ENCODE data around the gene SLC1A3.
A peak's percentile ranks its signal among the peaks of the same experiment; 100 is the strongest.

The SLC1A3 gene

DNA sequence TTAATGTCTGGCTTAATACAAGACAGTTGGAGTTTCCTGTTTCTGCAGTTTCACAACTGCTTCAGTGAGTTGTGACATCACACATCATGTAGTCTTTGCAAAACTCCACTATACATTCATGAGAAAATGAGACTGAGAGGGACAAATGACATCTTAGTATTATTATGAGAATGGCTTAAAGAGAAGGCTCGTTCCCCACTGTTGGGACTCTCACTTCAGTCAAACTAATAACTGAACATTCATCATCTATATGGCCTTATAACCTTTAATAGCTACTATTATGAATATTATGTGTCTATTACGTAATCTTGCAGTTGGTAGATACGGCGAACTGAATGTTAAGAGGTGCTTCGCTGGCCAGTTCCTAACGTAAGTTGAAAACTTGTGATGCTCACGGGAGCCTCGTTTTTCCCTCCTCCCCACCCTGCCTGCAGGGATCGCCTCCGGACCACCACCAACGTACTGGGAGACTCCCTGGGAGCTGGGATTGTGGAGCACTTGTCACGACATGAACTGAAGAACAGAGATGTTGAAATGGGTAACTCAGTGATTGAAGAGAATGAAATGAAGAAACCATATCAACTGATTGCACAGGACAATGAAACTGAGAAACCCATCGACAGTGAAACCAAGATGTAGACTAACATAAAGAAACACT, 79.4 kb downstream of the SLC1A3 start:
- no peak for DNase-seq (ENCODE audit: low read depth)

DNA sequence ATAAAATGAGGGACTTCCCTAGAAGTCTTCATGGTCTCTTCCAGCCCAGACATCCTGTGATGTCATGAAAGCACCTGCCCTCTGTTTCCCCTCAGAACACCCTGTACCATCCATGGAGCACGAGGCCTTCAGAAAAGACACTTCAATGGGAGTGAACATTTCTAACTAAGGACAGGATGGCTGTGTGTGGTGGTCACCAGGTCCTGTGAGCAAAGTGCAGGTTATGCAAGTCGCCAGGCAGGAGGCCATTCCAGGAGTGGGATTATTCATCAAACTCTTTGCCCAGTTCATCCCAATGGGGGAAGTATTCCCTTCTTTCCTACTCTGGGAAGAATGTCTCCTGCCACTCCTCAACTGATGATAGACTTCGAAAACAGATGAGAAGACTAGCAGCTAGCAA, 80.5 kb downstream of the SLC1A3 start:
- no peak for DNase-seq (ENCODE audit: low read depth)

DNA sequence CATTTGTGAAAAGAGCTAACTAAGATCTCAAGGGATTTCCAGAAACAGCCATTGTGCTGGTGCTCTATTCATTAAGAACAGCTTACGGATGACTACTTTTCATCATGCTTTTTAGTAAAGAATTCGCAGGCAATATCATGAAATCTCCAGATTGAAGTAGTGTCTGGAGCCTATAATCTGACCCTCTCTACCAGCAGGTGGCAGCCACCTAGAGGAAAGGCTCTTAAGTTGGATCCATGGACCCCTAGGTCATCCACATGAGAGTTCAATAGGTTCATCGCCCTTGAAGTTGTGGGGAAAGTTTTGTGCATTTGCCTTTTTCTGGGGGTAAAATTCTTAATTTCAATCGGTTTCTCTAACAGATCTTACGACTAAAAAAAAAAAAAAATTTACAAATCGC, 82.3 kb downstream of the SLC1A3 start:
- no peak for DNase-seq (ENCODE audit: low read depth)

DNA sequence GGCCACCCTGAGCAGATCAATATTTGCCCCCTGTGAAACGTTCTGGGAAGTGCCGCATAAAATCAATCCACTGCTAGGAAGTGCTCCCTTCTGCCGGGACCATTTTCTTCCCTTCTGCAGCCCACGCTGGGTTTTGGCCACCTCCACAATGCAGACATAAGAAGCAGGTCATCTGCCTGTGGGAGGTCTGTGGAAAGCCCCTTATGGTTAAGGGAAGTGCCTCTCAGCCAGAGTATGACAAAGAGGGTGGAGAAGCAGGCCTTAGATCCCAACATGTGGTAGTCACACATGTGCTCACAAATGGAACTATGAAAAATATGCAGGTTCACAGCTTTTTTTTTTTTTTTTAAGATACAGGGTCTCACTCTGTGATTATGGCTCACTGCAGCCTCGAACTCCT, 82.8 kb downstream of the SLC1A3 start:
- no peak for DNase-seq (ENCODE audit: low read depth)

DNA sequence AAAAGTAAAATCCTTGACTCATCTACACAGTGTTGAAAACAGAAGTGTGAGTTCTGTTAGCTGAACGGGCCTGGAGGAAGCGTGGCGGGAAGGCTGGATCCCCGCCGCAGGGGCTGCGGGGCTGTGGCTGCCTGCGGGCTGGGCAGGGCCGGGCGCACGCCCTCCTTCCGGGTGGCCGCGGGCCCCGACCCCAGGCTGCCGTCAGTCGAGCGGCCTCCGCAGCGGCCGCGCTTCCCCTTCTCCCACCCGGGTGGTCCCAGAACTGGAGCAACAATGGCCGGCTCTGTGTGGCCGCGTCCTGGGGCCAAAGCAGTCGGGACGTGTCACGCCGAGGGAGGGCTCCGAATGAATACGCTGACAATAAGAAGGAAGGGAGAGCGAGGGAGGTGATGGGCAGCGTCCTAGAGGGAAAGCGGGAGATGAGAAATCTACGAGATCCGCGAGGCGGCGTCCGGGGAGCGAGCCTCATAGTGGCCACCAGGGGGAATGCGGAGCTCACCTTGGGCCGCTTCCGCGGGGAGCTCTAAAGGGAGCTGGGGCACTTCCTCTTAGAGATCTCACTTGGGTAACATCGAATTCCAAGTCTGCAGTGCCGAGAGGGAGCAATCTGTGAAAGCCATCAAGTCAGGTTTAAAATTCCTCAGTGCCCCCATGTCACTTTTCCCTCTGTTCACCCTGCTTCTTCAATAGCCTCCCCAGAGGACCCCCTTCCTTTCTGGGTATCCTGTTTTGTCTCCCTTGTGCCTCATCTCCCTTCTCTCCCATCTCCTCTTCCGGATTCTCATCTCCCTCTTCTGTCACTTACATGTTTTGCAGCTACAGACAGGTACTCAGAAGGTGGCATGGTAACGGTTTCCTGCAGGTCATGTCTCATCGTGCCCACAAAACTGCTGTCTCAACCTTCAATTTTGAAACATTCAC, 83.9 kb downstream of the SLC1A3 start:
- peak; percentile 43 for DNase-seq (ENCODE audit: low read depth)

DNA sequence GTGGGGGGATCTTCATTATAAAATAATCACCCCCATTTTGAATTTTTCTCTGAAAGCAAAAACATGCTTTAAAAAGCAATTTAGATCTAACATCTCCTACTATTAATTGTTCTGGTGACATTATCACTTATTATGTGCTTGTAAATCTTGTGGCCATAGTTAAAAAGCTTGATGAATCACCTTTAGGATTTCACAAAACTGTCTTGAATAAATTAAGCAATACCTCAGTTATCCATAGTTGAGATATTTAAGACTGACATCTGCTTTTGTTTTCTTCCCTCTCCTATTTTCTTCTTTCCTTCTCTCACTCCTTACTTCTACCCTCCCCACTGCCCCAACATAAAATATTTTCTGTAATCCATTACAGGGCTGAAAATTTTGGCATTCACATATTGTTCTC, 84.8 kb downstream of the SLC1A3 start:
- no peak for DNase-seq (ENCODE audit: low read depth)

DNA sequence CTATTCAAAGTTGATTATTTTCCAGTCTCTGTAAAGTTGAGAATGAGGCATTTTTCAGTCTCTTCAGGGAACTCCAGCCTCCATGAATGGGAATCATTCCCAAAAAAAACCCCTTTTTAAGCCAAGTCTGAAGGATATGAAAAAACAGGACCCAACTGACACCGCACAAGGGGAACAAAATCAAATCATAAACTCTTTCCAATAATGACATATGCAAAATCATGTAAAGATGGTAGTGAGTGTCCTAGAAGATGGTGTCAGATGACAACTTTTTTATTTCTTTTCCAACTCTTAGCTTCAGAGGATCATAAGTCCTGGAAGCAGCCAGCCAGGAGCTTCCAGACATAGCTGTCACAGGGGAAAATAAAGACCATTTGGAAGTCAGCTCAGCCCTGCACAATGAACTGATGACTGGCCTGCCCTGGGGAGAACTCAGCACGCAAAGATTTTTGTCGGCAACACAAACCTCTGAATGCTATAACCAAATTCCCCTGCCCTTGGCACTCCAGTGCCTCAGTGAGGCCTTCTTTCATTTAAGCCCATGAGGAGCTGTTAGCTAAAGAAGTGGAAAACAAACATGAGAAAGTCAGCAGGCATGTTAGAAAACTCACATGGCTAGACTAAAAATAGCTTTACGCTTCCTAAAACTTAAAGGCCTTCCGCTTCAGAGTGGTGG, 85.4 kb downstream of the SLC1A3 start:
- DNase-seq (ENCODE audit: low read depth) = no peak

DNA sequence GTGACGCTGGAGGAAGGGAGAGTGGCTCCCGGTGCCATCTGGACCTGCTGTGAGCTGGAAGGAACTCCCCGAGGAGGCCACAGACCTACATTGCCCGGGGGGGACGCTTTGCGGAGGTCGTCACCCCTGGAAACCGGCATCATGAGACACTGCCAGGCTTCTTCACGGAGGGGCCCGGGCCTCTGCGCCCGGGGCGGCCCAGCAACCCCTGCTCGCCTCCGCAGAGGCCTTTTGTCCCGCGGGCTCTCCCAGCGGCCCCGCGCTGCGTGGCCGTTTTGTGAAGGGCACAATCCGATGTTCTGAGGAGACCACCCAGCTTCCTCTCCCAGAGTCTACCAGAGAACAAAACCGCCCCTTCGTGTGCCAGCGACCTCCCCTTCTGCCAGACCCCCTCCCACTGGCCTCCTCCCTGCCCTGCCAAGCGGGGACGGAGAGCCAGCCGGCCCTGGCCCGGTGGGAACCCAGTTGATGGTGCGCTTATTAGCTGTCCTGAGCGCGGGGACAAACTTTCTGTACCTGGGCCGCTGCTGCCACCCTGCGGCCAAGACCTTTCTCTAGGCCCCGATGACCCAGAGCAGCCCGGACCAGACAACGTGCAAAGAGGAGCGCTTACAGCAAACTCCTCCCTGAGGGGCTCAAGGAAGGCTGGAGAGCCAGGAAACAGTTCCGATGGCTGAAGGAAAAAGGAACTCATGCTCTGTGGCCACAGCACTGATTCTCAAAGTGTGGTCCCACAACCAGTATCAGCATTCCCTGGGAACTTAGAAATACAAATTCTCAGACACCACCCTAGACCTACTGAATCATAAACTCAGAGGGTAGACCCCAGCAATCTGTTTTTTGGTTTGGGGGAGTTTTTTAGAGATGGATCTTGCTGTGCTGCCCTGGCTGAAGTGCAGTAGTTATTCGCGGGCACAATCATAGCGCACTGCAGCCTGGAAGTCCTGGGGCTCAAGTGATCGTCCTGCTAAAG, 86.7 kb downstream of the SLC1A3 start:
- DNase-seq (ENCODE audit: low read depth) = peak; percentile 24

DNA sequence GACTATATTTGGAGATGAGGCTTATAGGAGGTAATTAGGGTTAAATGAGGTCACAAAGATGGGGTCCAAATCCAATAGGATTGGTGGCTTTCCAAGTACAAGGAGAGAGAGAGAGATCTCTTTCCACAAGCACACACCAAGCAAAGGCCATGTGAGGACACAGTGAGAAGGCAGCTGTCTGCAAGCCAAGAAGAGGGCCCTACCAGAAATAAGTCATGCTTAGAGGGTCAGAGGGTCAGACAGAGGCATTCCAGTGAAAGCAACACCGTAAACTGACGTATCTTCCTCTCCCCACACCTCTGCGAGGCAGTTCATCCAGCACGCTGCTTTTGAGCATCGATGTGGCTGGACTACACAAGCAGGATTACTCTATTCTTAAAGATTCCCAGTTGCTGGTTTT, 87.9 kb downstream of the SLC1A3 start:
- no peak for DNase-seq (ENCODE audit: low read depth)

DNA sequence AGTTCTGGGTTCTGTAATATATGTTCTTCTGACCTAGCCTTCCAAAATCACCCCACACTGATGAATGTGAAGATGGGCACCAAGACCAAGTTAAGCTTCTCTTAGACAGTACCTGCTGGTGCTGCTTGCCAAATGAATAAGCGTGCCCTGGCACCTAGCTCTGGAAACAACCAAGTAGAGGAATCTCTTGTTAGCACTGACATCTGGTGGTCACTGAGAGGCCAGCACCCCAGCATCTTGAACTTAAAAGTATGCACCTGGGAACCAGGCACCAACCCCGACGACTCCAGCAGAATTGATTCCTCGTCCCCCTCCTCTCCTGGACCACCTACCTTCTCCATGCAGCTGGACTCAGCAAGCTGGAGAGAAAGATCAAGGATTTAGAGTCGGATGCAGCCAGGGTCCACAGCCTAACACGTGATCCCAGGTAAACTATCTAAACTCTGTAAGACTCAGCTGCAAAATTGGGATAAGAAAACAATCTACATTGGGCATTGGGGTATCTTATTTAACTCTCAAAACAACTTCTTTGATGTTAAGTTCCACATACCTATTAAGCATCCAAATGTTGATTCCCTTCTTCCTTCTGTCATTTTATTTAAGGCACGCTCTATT, 89.8 kb downstream of the SLC1A3 start:
- peak; percentile 22 for DNase-seq (ENCODE audit: low read depth)

DNA sequence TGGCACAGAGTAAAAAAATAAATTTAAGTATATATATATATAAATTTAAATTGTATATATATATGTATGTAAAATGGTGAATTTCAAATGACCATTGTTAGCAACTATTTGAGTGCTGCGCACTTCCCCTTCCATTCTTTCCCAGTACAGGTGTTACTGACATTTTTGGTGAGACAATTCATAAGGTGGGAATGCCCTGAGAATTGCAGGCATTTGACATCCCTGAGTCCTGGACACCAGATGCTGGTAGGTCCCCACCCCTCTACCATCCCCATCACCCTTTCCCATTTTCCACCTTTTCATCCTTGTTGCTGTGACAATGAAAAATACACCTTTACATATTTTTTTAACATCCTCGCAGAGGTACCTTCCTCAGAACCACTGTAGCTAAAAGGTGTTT, 91.6 kb downstream of the SLC1A3 start:
- no peak for DNase-seq (ENCODE audit: low read depth)

DNA sequence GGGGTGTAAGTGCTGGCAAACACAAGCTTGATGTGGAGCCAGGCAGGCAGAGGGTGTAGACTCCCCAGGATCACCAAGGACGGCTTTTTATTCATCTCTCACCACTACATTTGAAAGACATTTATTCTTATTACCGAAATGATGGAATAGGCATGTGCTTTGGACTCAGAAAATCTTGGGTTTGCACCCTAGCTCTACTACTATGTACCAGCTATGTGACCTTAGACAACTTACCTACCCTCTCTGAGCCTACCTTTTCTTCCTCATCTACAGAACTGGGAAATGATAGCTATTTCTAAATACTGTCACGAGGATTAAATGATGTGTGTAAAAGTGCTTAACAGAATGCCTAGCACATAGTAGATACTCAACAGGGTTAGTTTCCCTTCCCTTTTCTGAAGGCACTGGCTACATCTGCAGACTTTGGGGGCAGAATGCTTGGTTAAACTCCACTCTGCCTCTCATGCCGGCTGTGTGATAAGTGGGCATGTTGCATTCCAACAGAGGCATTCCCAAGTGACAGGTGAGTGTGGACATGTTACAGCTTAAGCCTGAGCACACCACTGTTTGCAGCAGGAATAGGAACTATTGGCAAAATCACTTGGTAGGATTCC, 94.8 kb downstream of the SLC1A3 start:
- no peak for DNase-seq (ENCODE audit: low read depth)

DNA sequence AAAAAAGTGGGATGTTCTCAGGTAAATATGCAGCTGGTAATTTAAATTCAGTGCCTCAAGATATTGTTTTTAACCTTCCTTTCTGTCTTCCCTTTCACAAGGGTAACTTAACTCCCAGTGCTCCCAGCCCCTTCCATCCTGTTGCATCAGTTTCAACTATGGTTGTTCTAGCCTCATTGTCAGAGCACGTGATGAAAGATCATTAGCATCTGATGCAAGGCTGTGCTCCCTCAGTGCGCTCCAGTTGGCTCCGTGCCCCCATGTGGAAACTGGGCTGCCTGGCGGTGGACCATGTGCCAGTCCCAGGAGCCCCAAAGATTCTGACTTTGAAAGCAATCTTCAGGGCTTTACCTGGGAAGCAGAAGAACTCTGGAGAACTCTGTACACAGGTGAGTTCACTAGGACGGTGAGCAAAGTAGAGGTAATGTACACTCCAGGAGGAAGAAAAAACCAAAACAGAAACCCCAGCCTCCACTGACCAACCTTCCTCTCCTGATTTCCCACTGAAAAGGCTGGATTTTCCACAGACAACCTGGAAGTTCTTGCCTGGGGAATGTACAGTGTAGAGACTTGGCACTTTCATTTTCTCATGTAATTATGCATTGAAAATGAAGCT, 96.9 kb downstream of the SLC1A3 start:
- DNase-seq (ENCODE audit: low read depth) = no peak

DNA sequence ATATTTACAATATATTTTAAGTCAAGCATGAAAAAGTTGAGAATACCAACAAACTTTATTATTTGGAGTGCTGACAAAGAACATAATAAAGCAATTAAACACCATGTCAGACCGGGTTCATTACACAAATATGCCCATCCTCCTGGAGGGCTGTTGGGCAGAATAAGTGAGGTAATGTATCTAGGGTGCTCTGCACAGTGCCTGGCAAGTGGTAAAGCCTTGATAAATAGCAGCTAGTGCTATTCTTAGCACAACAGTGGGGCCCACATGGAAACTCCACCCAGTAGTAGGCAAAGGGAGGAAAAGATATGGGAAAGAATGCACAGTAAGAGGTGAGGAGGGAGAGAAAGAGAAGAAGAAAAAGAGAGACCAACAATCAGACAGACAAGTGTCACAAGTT, 97.7 kb downstream of the SLC1A3 start:
- no peak for DNase-seq (ENCODE audit: low read depth)

DNA sequence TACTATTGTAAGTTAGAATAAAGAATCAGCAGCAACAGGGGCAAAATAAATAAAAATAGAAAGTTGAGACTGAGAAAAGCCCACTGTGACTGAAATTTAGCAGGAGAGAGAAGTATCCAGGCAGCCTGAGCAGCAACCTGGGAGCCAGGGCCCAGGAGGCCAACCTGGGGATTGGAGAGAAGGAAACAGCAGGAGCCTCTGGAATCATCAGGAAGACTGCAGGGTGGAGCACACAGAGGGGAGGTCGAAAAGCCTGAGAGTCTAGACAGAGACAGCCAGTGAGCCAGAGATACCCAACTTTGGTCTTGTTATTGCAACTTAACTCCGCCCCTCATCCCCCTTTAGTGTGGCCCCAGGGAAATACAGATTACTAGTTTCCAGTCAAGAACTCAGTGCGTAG, 98.6 kb downstream of the SLC1A3 start:
- no peak for DNase-seq (ENCODE audit: low read depth)

DNA sequence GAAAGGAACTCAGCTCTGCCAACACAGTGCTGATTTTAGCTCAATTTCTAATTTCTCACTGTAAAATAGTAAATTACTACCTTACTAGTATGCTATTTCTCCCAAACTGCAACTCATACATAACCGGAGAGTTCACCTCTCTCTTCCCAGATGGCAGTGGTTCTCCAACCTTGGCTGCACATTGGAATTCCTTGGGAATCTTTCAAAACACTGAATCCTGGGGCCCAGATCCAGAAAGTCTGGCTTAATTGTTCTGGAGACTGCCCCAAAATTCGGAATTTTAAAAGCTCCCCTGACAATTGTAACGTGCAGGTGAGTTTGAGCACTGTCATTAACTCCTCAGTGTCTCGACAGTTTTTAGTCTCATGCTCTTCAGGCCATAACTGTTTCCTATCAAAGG, 100.3 kb downstream of the SLC1A3 start:
- no peak for DNase-seq (ENCODE audit: low read depth)

DNA sequence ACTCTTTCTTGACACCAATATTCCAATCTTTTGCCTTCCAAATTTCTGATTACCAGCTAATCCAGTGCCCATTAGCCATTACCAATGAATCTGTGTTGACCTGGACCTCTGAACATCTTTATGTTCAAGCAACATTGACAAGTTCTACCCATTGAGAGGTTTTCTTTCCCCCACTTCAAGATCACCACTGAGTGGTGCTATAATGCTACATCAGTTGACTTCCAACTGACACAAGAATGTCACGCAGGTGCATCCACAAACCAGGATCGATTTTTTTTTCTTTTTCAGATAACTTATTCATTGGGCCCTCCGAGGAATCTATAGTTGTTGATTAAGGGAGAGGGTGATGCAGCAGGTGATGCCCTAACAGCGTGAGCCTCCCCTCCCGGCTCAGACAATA, 102.6 kb downstream of the SLC1A3 start:
- no peak for DNase-seq (ENCODE audit: low read depth)

DNA sequence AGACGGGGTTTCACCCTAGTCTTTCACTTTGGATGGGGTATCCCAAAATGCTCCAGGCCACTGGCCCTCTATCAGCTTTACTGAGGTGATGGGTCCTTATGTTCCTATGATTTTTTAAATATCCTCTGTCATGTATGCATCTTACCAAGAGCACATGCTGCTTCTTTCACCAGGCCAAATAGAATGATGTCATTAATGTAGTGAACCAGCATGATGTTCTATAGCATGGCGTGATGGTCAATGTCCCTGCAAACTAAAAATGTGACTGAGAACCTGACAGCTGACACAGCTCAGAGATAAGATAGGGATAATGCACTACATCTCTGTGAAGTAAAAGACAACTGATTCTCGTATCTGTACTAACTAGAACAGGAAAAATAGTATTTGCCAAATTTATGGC, 103.6 kb downstream of the SLC1A3 start:
- no peak for DNase-seq (ENCODE audit: low read depth)

DNA sequence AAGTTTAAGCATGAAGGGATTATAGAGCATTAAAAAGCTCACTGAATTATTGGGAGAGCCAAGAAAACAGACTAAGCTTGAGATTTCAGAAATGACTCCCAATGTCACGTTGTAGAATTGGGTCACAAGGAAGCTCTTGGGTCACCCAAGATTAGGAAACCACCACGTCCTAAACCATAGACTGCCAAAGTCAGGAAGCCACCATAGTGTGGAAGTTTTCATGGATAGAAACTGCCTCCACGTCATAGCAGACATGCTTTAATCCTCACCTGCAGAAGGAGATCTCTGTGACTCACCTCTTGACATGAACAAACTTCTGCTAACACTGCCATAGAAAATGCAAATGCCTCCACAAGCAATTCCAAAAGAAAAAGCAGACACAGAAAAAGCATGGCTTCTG, 106.3 kb downstream of the SLC1A3 start:
- DNase-seq (ENCODE audit: low read depth) = no peak

DNA sequence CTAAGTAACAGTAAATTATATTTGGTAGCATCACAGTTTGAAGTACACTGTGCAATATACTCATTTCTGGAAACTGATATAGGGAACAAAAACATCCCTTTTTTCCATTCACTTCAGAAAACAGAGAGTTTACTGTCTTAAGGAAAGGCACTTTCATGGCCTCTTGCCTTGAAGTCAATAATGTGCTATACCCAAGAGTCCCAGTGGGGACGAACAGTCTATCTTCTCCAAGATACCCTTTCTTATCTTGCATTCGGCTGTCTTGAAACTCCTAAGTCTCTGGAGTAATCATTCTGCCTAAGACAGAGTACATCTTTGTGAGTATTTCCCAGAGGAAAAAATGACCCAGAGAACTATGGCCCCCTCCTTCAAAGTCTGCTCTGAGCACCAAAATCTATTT, 107.1 kb downstream of the SLC1A3 start:
- DNase-seq (ENCODE audit: low read depth) = no peak
